Sigmoid colon (tissue), 4 donors: ENCODE data around the gene INSIG2.

Source experiments
- EP300 ChIP-seq, 4 donors: sonication (generic); formaldehyde crosslinking; IDR thresholded peaks; one replicate each; pipeline ENCODE4 v1.6.1; 2017; ENCODE audit warnings: antibody characterized with exemption in 4 of 4
- POLR2A ChIP-seq, 2 donors: fragments of 450-650 bp; IDR thresholded peaks; one replicate each; pipeline ENCODE4 v1.6.1; 2016; ENCODE audit warnings: antibody characterized with exemption in 2 of 2, mild to moderate bottlenecking in 2 of 2, moderate library complexity in 2 of 2
- TF ChIP-seq, protein P1 (sequence below), 4 experiments: fragments of 450-650 bp in 3 of 4; fragments of 200-600 bp in 1 of 4; IDR thresholded peaks; one replicate each; pipeline ENCODE4 v1.5.1; 2016 to 2019; ENCODE audit warnings: antibody characterized with exemption in 4 of 4, mild to moderate bottlenecking in 3 of 4, moderate library complexity in 2 of 4

GRCh38 chr2:118094503-118094902 is 6.2 kb downstream of the INSIG2 start:
- TF ChIP-seq, protein P1, sequence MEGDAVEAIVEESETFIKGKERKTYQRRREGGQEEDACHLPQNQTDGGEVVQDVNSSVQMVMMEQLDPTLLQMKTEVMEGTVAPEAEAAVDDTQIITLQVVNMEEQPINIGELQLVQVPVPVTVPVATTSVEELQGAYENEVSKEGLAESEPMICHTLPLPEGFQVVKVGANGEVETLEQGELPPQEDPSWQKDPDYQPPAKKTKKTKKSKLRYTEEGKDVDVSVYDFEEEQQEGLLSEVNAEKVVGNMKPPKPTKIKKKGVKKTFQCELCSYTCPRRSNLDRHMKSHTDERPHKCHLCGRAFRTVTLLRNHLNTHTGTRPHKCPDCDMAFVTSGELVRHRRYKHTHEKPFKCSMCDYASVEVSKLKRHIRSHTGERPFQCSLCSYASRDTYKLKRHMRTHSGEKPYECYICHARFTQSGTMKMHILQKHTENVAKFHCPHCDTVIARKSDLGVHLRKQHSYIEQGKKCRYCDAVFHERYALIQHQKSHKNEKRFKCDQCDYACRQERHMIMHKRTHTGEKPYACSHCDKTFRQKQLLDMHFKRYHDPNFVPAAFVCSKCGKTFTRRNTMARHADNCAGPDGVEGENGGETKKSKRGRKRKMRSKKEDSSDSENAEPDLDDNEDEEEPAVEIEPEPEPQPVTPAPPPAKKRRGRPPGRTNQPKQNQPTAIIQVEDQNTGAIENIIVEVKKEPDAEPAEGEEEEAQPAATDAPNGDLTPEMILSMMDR (IDR thresholded peaks at IDR 0.05): no peak
- TF ChIP-seq POLR2A (IDR thresholded peaks at IDR 0.05) (no peak), EP300 (IDR thresholded peaks at IDR 0.05) (no peak)
